NOMO-1 treated with dmso at 0.1 percent for 144 hours (cell line): ENCODE results near the gene RRP1B.

Experiments used
- DNase-seq: peaks from one replicate; lab custom pipeline; 2025; ENCODE audit not compliant: unreplicated experiment; lab: John Stamatoyannopoulos, UW

Gene RRP1B

GRCh38 chr21:43720539-43721166 is 61.3 kb downstream of the RRP1B start:
- no peak for DNase-seq

GRCh38 chr21:43721206-43721605 is 61.8 kb downstream of the RRP1B start:
- DNase-seq, result no peak

- DNase-seq, result no peak
Measured at GRCh38 chr21:43721939-43722338, 62.6 kb downstream of the RRP1B start.

- no peak for DNase-seq
Measured at GRCh38 chr21:43723648-43724047, 64.3 kb downstream of the RRP1B start.

- no peak for DNase-seq
Measured at GRCh38 chr21:43726686-43727518, 67.5 kb downstream of the RRP1B start.

GRCh38 chr21:43727519-43728153 is 68.3 kb downstream of the RRP1B start:
- no peak for DNase-seq

GRCh38 chr21:43728154-43728466 is 68.8 kb downstream of the RRP1B start:
- no peak for DNase-seq

GRCh38 chr21:43728467-43729390 is 69.4 kb downstream of the RRP1B start:
- peak; percentile 85 for DNase-seq

- no peak for DNase-seq
Measured at GRCh38 chr21:43731476-43731875, 72.1 kb downstream of the RRP1B start.

- no peak for DNase-seq
Measured at GRCh38 chr21:43731891-43732711, 72.7 kb downstream of the RRP1B start.

GRCh38 chr21:43733060-43733459 is 73.7 kb downstream of the RRP1B start:
- no peak for DNase-seq

GRCh38 chr21:43733529-43734071 is 74.2 kb downstream of the RRP1B start:
- DNase-seq, result no peak

- no peak for DNase-seq
Measured at GRCh38 chr21:43734131-43734927, 75.0 kb downstream of the RRP1B start.

GRCh38 chr21:43734928-43735229 is 75.5 kb downstream of the RRP1B start:
- DNase-seq, result no peak

GRCh38 chr21:43735236-43736091 is 76.1 kb downstream of the RRP1B start:
- DNase-seq, result no peak

GRCh38 chr21:43736224-43736883 is 77.0 kb downstream of the RRP1B start:
- DNase-seq, result no peak

- DNase-seq, result no peak
Measured at GRCh38 chr21:43737158-43737950, 78.0 kb downstream of the RRP1B start.
